SK-N-MC (cell line): ENCODE data around the gene YLPM1.

Source experiments
- DNase-seq: peaks from one replicate; pipeline ENCODE4 v3.0.0-alpha.2; 2011; ENCODE audit warnings: low read depth, low spot score
- H3K27ac ChIP-seq: fragments of 200-600 bp; sonication (generic); 2 replicates; pipeline ENCODE4 v1.5.1; 2016; ENCODE audit warnings: mixed run types
- H3K36me3 ChIP-seq: fragments of 200-600 bp; sonication (generic); 2 replicates; pipeline ENCODE4 v1.6.1; 2017; ENCODE audit warnings: antibody characterized with exemption, low read length, mixed read lengths; ENCODE audit not compliant: insufficient read depth
- H3K4me3 ChIP-seq: fragments of 200-600 bp; sonication (generic); 2 replicates; pipeline ENCODE4 v1.5.1; 2016
- H3K9ac ChIP-seq: fragments of 200-600 bp; sonication (generic); 2 replicates; pipeline ENCODE4 v1.8.0; 2017; ENCODE audit warnings: mixed run types, mixed read lengths; ENCODE audit not compliant: insufficient read length
- H3K9me3 ChIP-seq: fragments of 200-600 bp; sonication (generic); 2 replicates; pipeline ENCODE4 v1.6.1; 2017; ENCODE audit warnings: low read depth, mild to moderate bottlenecking, antibody characterized with exemption, low read length, moderate library complexity, mixed read lengths
- EZH2 ChIP-seq: fragments of 200-600 bp; sonication (generic); IDR thresholded peaks from one replicate; pipeline ENCODE4 v1.6.1; 2017; ENCODE audit warnings: antibody characterized with exemption
- FOXP2 ChIP-seq: optimal IDR thresholded peaks from 2 replicates; pipeline ENCODE3; 2011; ENCODE audit warnings: mild to moderate bottlenecking, moderate library complexity; ENCODE audit not compliant: insufficient read depth; ENCODE audit errors: extremely low read length, control extremely low read depth
- POLR2AphosphoS5 ChIP-seq: IDR thresholded peaks from 2 replicates; pipeline ENCODE4 v1.6.1; 2012; ENCODE audit warnings: mild to moderate bottlenecking, low read depth, low read length, borderline replicate concordance

Gene YLPM1

DNA sequence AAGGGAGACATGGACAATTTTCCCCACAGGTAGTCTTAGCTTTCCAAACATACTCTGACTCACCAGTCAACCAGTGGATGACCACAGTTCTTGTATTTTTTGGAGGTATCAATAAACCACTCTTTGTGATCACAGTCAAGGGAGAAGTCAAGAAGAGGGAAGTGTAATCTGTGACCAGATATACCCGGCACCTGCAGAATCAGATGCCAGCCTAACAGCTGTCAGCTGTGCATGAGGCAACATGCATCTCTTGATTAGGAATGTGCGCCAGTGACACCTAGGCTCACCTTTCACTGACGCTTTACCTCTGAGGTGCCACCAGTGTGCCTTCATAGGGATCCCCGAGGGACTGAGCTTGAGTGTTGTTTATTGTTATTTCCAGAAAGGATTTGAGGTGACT lies 92.8 kb downstream of the YLPM1 start:
- no peak for DNase-seq
- no peaks in the 10 kb centered on the region for H3K9me3 ChIP-seq
- TF ChIP-seq EZH2 (no peak), FOXP2 (no peak), POLR2AphosphoS5 (no peak)
- H3K9ac ChIP-seq, result no peak overlapping the region
- H3K4me3 ChIP-seq, result no peak overlapping the region
- H3K27ac ChIP-seq, result no peak overlapping the region
- H3K36me3 ChIP-seq, result no peaks in the 10 kb centered on the region

DNA sequence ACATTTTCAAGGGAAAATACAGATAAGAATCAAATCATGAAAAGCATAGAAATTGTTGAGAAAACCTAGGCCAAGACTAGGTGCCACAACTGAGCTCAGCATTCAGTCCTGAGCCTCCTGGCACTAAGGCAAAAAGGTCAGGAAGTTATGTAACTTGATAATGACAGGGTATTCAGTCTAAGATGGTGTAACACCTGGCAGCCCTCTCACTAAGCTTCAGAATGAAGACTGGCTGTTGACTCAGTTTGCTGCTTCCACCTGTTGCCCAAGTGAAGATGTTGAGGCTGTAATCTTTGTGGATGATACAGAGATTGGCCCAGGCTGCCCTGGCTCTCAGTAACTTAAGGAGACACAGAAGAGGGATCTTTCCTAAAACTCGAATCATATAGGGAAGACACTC lies 93.2 kb downstream of the YLPM1 start:
- Histone ChIP-seq H3K4me3 (no peak overlapping the region), H3K9ac (no peak overlapping the region), H3K27ac (no peak overlapping the region), H3K36me3 (no peaks in the 10 kb centered on the region), H3K9me3 (no peaks in the 10 kb centered on the region)
- TF ChIP-seq POLR2AphosphoS5, result no peak
- TF ChIP-seq EZH2, result no peak
- no peak for TF ChIP-seq FOXP2
- no peak for DNase-seq

DNA sequence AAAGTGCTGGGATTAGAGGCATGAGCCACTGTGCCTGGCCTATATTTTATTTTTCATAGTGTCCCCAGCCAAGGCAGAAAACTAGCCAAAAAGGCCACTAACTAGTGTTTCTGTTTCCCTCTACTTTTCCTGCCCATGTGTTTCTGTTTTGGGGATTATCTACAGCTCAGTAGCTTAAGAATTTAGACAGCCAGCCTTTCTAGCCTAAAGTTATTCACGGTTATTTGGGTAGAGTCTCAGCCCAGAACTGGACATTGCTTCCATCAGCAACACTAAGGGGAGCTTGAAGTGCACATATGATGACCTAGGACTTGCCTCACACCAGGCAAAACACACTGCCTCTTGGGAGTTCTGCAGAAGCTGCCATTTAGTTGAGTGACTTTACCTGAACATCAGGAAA lies 94.9 kb downstream of the YLPM1 start:
- Histone ChIP-seq H3K36me3 (no peaks in the 10 kb centered on the region), H3K27ac (no peak overlapping the region), H3K9me3 (no peaks in the 10 kb centered on the region), H3K4me3 (no peak overlapping the region), H3K9ac (no peak overlapping the region)
- DNase-seq, result no peak
- no peak for TF ChIP-seq FOXP2
- TF ChIP-seq POLR2AphosphoS5, result no peak

DNA sequence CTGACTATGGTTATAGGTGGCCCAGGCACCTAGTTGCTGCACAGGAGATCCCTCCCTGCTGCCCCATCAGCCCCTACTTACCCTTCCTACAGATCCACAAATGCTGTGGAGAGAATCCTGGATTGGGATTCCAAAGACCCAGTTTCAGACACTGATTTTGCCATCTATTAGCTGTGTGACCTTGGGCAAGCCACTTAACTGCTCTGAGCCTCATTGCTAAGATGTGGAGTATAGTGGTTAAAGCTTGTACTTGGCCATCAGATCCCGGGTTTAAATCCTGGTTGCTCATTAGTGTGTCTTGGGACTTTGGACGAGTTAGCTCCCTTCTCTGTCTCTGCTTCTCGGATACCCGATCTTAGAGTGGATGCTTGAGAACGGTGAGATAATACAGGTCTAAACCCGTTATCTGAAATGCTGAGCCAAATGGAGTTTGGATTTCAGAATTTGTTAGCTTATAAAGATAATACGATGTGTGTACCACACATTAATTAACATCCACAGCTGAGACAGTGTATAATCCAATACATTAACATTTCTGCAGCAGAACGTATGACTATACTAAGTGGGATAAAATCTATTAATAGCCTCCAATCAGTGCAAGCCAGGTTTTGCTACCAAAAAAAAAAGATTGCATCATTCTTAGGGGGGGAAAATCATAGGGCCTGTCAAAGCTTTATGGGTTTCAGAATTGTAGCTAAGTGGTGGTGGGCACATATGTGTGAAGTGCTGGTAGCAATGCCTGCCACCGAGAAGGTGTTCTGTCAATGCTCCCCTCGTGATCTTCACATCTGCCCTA lies 96.8 kb downstream of the YLPM1 start:
- Histone ChIP-seq H3K27ac (peak overlapping the region; percentile 68), H3K4me3 (no peak overlapping the region; the same call in 1 of the 2 replicates), H3K9ac (no peak overlapping the region), H3K36me3 (no peaks in the 10 kb centered on the region), H3K9me3 (no peaks in the 10 kb centered on the region)
- TF ChIP-seq FOXP2 (no peak), POLR2AphosphoS5 (no peak), EZH2 (no peak)
- no peak for DNase-seq

DNA sequence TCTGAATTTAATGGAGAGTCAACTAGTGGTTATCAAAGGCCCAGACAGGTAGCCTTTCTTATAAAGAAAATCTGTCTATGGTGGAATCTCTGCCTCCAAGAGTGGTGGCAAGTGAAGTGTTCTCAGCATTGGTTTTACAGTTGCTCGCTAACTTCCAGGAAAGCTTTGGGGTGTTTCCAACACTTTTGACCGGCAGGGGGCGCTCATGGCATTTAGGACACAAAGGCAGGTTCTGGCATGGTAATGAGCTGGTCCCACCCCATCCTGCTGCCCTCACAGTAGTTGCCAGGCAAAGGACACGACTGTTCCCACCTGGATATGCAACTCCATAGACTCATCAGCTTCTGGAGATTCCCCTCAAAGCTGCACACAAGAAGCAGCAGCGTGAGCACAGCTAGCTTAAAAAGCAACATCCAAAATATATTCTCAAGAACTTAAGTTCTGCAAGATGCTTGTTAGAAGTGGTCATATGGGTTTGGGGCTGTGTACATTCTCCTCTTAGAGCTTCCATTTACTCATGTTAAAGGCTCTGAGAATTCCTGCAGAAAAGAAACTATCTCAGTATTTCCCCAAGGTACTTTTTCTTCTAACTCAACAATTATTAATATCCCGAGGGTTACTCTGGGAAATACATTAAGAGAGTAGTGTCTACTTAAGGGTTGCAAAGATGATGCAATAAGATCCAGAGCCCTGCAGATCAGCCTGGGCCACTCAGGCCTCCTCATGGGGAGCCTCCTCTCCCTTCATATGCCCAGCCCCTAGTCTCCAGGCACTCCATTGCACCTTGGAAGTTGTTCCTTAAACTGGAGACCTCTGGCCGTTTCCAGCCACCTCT lies 98.0 kb downstream of the YLPM1 start:
- no peaks in the 10 kb centered on the region for H3K36me3 ChIP-seq
- DNase-seq, result peak; percentile 55
- no peak overlapping the region for H3K4me3 ChIP-seq
- H3K27ac ChIP-seq, result peak overlapping the region; percentile 68
- H3K9ac ChIP-seq, result peak overlapping the region; percentile 7
- TF ChIP-seq FOXP2, result no peak
- TF ChIP-seq POLR2AphosphoS5, result no peak
- no peak for TF ChIP-seq EZH2
- H3K9me3 ChIP-seq, result no peaks in the 10 kb centered on the region

DNA sequence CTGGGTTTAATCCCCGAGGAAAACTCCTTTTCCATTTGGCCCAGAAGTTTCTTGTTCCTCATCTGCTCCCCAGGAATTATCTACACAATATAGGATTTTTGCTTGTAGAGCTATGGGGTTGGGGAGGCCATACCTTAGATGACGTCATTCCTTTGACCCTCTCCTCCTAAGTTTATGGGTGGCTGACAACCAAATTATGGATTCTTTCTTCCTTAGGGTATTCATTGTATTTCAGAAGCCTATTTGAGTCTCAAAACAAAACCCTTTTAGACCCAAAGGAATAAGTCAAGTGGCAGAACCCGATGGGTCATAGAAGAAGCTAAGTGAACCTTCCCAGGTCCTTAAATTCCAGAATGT lies 98.6 kb downstream of the YLPM1 start:
- H3K27ac ChIP-seq, result peak overlapping the region; percentile 26; the same call in 1 of the 2 replicates
- peak overlapping the region; percentile 7 for H3K9ac ChIP-seq
- no peak for DNase-seq
- H3K36me3 ChIP-seq, result no peaks in the 10 kb centered on the region
- TF ChIP-seq EZH2 (no peak), POLR2AphosphoS5 (no peak), FOXP2 (no peak)
- no peaks in the 10 kb centered on the region for H3K9me3 ChIP-seq
- no peak overlapping the region for H3K4me3 ChIP-seq

DNA sequence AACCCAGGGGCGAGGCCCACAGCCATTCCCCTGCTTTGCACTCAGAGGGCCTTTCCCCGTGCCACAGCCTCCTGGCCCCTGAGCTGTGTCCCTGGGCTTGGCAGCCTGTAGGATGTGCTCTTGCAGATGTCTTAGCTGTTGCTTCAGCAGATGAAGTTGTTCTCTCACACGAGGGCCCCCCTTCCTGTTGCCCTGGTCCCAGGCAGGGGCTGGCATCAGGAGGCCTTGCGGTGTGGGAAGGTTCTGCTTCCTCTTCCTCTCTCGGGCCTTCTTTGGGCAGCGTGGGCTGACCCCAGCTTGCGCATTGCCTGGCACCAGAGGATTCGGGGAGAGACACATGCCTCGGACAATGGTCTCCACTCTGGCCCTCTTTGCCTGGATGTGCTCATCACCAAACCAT lies 100.2 kb downstream of the YLPM1 start:
- no peak for DNase-seq
- TF ChIP-seq EZH2 (no peak), POLR2AphosphoS5 (no peak), FOXP2 (no peak)
- no peak overlapping the region for H3K9ac ChIP-seq
- no peaks in the 10 kb centered on the region for H3K36me3 ChIP-seq
- H3K9me3 ChIP-seq, result no peaks in the 10 kb centered on the region
- no peak overlapping the region for H3K27ac ChIP-seq
- H3K4me3 ChIP-seq, result no peak overlapping the region

DNA sequence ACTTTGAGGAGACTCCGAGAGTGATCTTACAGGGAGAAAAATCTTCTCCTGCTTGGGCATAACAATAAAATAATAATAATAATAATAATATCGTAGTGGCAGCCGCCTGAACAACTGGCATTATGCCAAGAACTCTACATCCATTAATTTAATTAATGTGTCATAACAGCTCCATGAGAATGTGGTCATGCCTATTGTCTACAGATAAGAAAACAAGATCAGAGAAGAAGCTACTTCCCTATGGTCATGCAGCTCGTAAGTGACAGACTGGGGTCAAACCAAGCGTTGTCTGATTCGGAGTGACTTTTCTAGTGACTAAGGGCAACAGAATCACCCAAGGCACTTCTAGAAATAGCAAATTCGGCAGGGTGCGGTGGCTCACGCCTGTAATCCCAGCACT lies 101.1 kb downstream of the YLPM1 start:
- Histone ChIP-seq H3K36me3 (no peaks in the 10 kb centered on the region), H3K27ac (no peak overlapping the region), H3K9ac (no peak overlapping the region), H3K9me3 (no peaks in the 10 kb centered on the region), H3K4me3 (no peak overlapping the region)
- TF ChIP-seq EZH2 (no peak), FOXP2 (no peak), POLR2AphosphoS5 (no peak)
- DNase-seq, result no peak

DNA sequence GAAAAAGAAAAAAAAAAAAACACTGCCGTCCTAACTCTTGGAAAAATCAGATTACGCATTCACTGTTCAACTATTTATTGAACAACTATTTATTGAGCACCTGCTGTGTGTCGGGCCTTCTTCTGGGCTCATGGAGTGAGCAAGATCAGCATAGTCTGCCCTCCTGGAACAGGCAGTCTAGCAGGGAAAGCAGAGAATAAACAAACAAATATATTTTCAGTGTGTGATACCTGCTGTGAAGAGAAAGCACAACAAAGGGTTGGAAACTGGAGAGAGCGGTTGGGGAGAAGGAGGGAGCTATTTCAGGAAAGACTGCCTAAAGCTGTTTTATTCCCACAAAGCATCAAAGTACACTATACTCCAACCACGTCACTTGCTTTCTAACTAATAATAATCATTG lies 102.0 kb downstream of the YLPM1 start:
- Histone ChIP-seq H3K4me3 (no peak overlapping the region), H3K36me3 (no peaks in the 10 kb centered on the region), H3K9ac (no peak overlapping the region), H3K27ac (no peak overlapping the region), H3K9me3 (no peaks in the 10 kb centered on the region)
- TF ChIP-seq EZH2, result no peak
- TF ChIP-seq FOXP2, result no peak
- TF ChIP-seq POLR2AphosphoS5, result no peak
- DNase-seq, result no peak
